Measurements from ENCODE around the gene SLIT3.

Gene SLIT3

GRCh38 chr5:169263591-169263990 lies 37.3 kb downstream of the SLIT3 start:
- DNase-seq = no peak

- DNase-seq = no peak
Observed at GRCh38 chr5:169260896-169261569, 39.9 kb downstream of the SLIT3 start.

GRCh38 chr5:169258372-169259000 lies 42.5 kb downstream of the SLIT3 start:
- no peak for DNase-seq

- no peak for DNase-seq
Observed at GRCh38 chr5:169256191-169256590, 44.7 kb downstream of the SLIT3 start.

- no peak for DNase-seq
Observed at GRCh38 chr5:169253071-169253470, 47.9 kb downstream of the SLIT3 start.

- DNase-seq = no peak
Observed at GRCh38 chr5:169251333-169252084, 49.4 kb downstream of the SLIT3 start.

- no peak for DNase-seq
Observed at GRCh38 chr5:169250887-169251286, 50.1 kb downstream of the SLIT3 start.

GRCh38 chr5:169248996-169249395 lies 51.9 kb downstream of the SLIT3 start:
- DNase-seq = no peak

GRCh38 chr5:169248550-169248949 lies 52.4 kb downstream of the SLIT3 start:
- no peak for DNase-seq

GRCh38 chr5:169244812-169245211 lies 56.1 kb downstream of the SLIT3 start:
- no peak for DNase-seq

- DNase-seq = no peak
Observed at GRCh38 chr5:169243651-169244422, 57.1 kb downstream of the SLIT3 start.

- no peak for DNase-seq
Observed at GRCh38 chr5:169242849-169243186, 58.1 kb downstream of the SLIT3 start.

- no peak for DNase-seq
Observed at GRCh38 chr5:169242175-169242848, 58.6 kb downstream of the SLIT3 start.

- DNase-seq = no peak
Observed at GRCh38 chr5:169229342-169229892, 71.5 kb downstream of the SLIT3 start.

- no peak for DNase-seq
Observed at GRCh38 chr5:169226895-169227294, 74.0 kb downstream of the SLIT3 start.

- no peak for DNase-seq
Observed at GRCh38 chr5:169225830-169226356, 75.0 kb downstream of the SLIT3 start.

- no peak for DNase-seq
Observed at GRCh38 chr5:169223595-169223953, 77.4 kb downstream of the SLIT3 start.

- DNase-seq = no peak
Observed at GRCh38 chr5:169222934-169223594, 77.9 kb downstream of the SLIT3 start.

GRCh38 chr5:169221519-169221918 lies 79.4 kb downstream of the SLIT3 start:
- no peak for DNase-seq

GRCh38 chr5:169219961-169220360 lies 81.0 kb downstream of the SLIT3 start:
- no peak for DNase-seq

GRCh38 chr5:169219351-169219750 lies 81.6 kb downstream of the SLIT3 start:
- no peak for DNase-seq

GRCh38 chr5:169218861-169219260 lies 82.1 kb downstream of the SLIT3 start:
- no peak for DNase-seq
